SK-N-SH (cell line): ENCODE results near the gene KDM6B. TPM values are rescaled to one million over a fixed set of nuclear protein-coding genes. Genes with fewer than 3 reads are reported as not detected.

ENCODE experiments used
- CTCF ChIA-PET: fragments of 300-600, 350-600 bp; formaldehyde crosslinking; extraction: SDS; loops from one replicate; lab custom pipeline; 2021; lab: Yijun Ruan, JAX
- POLR2A ChIA-PET: fragments of 350-600 bp; sonication (Branson Sonifier 250); formaldehyde crosslinking; extraction: SDS; loops from one replicate; lab custom pipeline; 2020; ENCODE audit warnings: antibody characterized with exemption, inconsistent platforms; lab: Yijun Ruan, JAX
- DNase-seq: peaks from one replicate; pipeline ENCODE4 v3.0.0; 2012
- H2AFZ ChIP-seq: fragments of 200-600 bp; sonication (generic); 2 replicates; pipeline ENCODE4 v1.8.1; 2016; ENCODE audit warnings: antibody characterized with exemption, mild to moderate bottlenecking, low read depth
- H3F3A ChIP-seq: fragments of 200-600 bp; sonication (generic); replicated peaks from 2 replicates; pipeline ENCODE3; 2016; ENCODE audit warnings: antibody characterized with exemption, mild to moderate bottlenecking; ENCODE audit not compliant: insufficient read depth
- H3K27ac ChIP-seq, 2 experiments: fragments of 200-500 bp in 1 of 2; fragments of 200-600 bp in 1 of 2; sonication (Bioruptor generic) in 1 of 2; sonication (generic), shearing (Covaris generic) in 1 of 2; 2 replicates each; pipeline versions ENCODE4 v1.5.1 to v1.6.1; 2014 to 2016; ENCODE audit warnings: low read depth in 2 of 2, inconsistent platforms in 1 of 2, low read length in 1 of 2, mild to moderate bottlenecking in 1 of 2, mixed read lengths in 1 of 2
- H3K27me3 ChIP-seq: fragments of 200-600 bp; sonication (generic), shearing (Covaris generic); 2 replicates; pipeline ENCODE4 v1.6.1; 2016; ENCODE audit warnings: mixed run types; ENCODE audit not compliant: insufficient read depth
- H3K36me3 ChIP-seq, 2 experiments: fragments of 200-500 bp in 1 of 2; fragments of 200-600 bp in 1 of 2; sonication (Bioruptor generic) in 1 of 2; sonication (generic) in 1 of 2; replicated peaks in 1 of 2; 2 replicates each; pipeline versions ENCODE3 to v1.5.1; 2014 to 2016; ENCODE audit warnings: low read length in 1 of 2, mild to moderate bottlenecking in 1 of 2; ENCODE audit not compliant: insufficient read depth in 2 of 2, control insufficient read depth in 1 of 2
- H3K4me1 ChIP-seq, 2 experiments: fragments of 200-500 bp in 1 of 2; fragments of 200-600 bp in 1 of 2; sonication (Bioruptor generic) in 1 of 2; sonication (generic), shearing (Covaris generic) in 1 of 2; 2 replicates each; pipeline versions ENCODE4 v1.5.1 to v1.6.1; 2014 to 2016; ENCODE audit warnings: low read depth in 1 of 2, low read length in 1 of 2, mixed run types in 1 of 2; ENCODE audit not compliant: insufficient read depth in 2 of 2, control insufficient read depth in 1 of 2
- H3K4me2 ChIP-seq: fragments of 200-600 bp; sonication (generic), shearing (Covaris generic); 2 replicates; pipeline ENCODE4 v1.6.1; 2017; ENCODE audit warnings: mixed run types
- H3K4me3 ChIP-seq, 2 experiments: fragments of 200-500 bp in 1 of 2; fragments of 200-600 bp in 1 of 2; sonication (Bioruptor generic) in 1 of 2; sonication (generic), shearing (Covaris generic) in 1 of 2; 2 replicates each; pipeline versions ENCODE4 v1.5.1 to v1.8.1; 2014 to 2016; ENCODE audit warnings: low read depth in 2 of 2, inconsistent platforms in 1 of 2, low read length in 1 of 2, mild to moderate bottlenecking in 1 of 2, mixed read lengths in 1 of 2, moderate library complexity in 1 of 2
- H3K79me2 ChIP-seq: fragments of 200-600 bp; sonication (generic); 2 replicates; pipeline ENCODE4 v1.8.1; 2017; ENCODE audit warnings: mild to moderate bottlenecking; ENCODE audit not compliant: insufficient read depth
- H3K9ac ChIP-seq: fragments of 200-600 bp; sonication (generic); 2 replicates; pipeline ENCODE4 v1.6.1; 2017; ENCODE audit warnings: mixed run types
- H3K9me2 ChIP-seq: fragments of 200-600 bp; sonication (generic); 2 replicates; pipeline ENCODE4 v1.6.1; 2017; ENCODE audit warnings: mixed run types
- H3K9me3 ChIP-seq: fragments of 200-600 bp; sonication (generic); 2 replicates; pipeline ENCODE4 v1.6.1; 2017; ENCODE audit warnings: mixed run types, mild to moderate bottlenecking, moderate library complexity
- H4K20me1 ChIP-seq: fragments of 200-600 bp; sonication (generic); 2 replicates; pipeline ENCODE4 v1.6.1; 2017; ENCODE audit warnings: mild to moderate bottlenecking, mixed run types; ENCODE audit not compliant: insufficient read depth
- EP300 ChIP-seq, 2 experiments: IDR thresholded peaks; 2 replicates each; pipeline versions ENCODE4 v1.4.0 to v1.6.1; 2012; ENCODE audit warnings: borderline replicate concordance in 1 of 2, low read depth in 1 of 2, low read length in 1 of 2
- EZH2phosphoT487 ChIP-seq: fragments of 200-600 bp; sonication (generic); IDR thresholded peaks from 2 replicates; pipeline ENCODE4 v1.6.1; 2017; ENCODE audit warnings: low read depth, mixed run types, mild to moderate bottlenecking, antibody characterized with exemption, moderate library complexity, borderline replicate concordance
- FOXJ3 ChIP-seq: sonication (generic); formaldehyde crosslinking; IDR thresholded peaks from 2 replicates; pipeline ENCODE4 v1.5.1; 2020; ENCODE audit warnings: mild to moderate bottlenecking, missing genetic modification reagents
- GABPA ChIP-seq: IDR thresholded peaks from 2 replicates; pipeline ENCODE4 v1.4.0; 2012; ENCODE audit warnings: low read depth, mild to moderate bottlenecking
- MEF2A ChIP-seq: IDR thresholded peaks from 2 replicates; pipeline ENCODE4 v1.4.0; 2012; ENCODE audit warnings: low read depth, borderline replicate concordance
- NRF1 ChIP-seq: IDR thresholded peaks from 2 replicates; pipeline ENCODE4 v1.6.1; 2012; ENCODE audit warnings: low read depth, mild to moderate bottlenecking, low read length
- POLR2AphosphoS5 ChIP-seq: IDR thresholded peaks from 2 replicates; pipeline ENCODE4 v1.6.1; 2012; ENCODE audit warnings: low read depth, low read length
- RAD21 ChIP-seq: IDR thresholded peaks from 2 replicates; pipeline ENCODE4 v1.6.1; 2012; ENCODE audit warnings: mild to moderate bottlenecking, low read length
- RXRA ChIP-seq: IDR thresholded peaks from 2 replicates; pipeline ENCODE4 v1.4.0; 2012; ENCODE audit warnings: low read depth, mild to moderate bottlenecking, borderline replicate concordance
- TCF12 ChIP-seq: IDR thresholded peaks from 2 replicates; pipeline ENCODE4 v1.4.0; 2012
- WGBS: methylation state at CpG from one replicate; pipeline ENCODE4 v1.1.6; 2017; ENCODE audit warnings: low lambda C conversion rate; 5-methylcytosine and 5-hydroxymethylcytosine counted together
- polyA plus RNA-seq, 3 experiments: library from polyadenylated mRNA; depleted of rRNA; stranded (reverse); fragments of >200 nt; gene quantifications; 2 replicates each; pipeline ENCODE4 v1.2.3, GENCODE V29; 2012

The KDM6B gene
- polyA plus RNA-seq, 1 of the 3 experiments (the other 2 are of a cell fraction): 2.6 TPM

- Histone ChIP-seq H3K4me3 (no peak overlapping the region), H3K27me3 (no peaks in the 10 kb centered on the region), H3K4me2 (no peak overlapping the region), H3K36me3 (no peaks in the 10 kb centered on the region), H3K9ac (no peak overlapping the region), H4K20me1 (no peaks in the 10 kb centered on the region), H3K79me2 (no peaks in the 10 kb centered on the region), H3K27ac (no peak overlapping the region), H3K9me3 (no peaks in the 10 kb centered on the region), H3K4me1 (peaks cover 0 to 14% of the 10 kb centered on the region in 2 experiments; a peak in 1 of 4 replicates)
- CTCF ChIA-PET: interaction anchor here (1.0 to 7.2 kb wide), 21 partner anchors 11 to 259 kb away, joined by 3 to 79 read pairs (median 6); partner anchors contain the start of genes KDM6B and RNF227
- POLR2A ChIA-PET: interaction anchor here (0.6 kb wide), 1 partner anchor 35 kb away, joined by 3 read pairs; no protein-coding TSS in a partner anchor
- 20% methylated on average over 9 of the region's 14 CpGs for WGBS
- TF ChIP-seq NRF1: no peak
- TF ChIP-seq EZH2phosphoT487: no peak
- TF ChIP-seq GABPA: no peak
- TF ChIP-seq, all 33 proteins: peak for 0
- DNase-seq: no peak
- H2AFZ ChIP-seq: no peak overlapping the region
- no peaks in the 10 kb centered on the region for H3K9me2 ChIP-seq
- H3F3A ChIP-seq: peaks cover 8% of the 10 kb centered on the region
These were observed 11.9 kb upstream of the KDM6B start for GRCh38 chr17:7822126-7822525.

GRCh38 chr17:7823581-7824001 lies 10.4 kb upstream of the KDM6B start:
- Histone ChIP-seq H4K20me1 (no peaks in the 10 kb centered on the region), H3K27ac (no peak overlapping the region), H3K27me3 (no peaks in the 10 kb centered on the region), H3K9me3 (no peaks in the 10 kb centered on the region), H3F3A (peaks cover 10% of the 10 kb centered on the region), H3K9ac (no peak overlapping the region)
- 90% methylated on average over 20 of the region's 20 CpGs for WGBS
- CTCF ChIA-PET: interaction anchor here (0.7 to 7.2 kb wide), 18 partner anchors 9 to 161 kb away, joined by 3 to 79 read pairs (median 4); partner anchors contain the start of genes KDM6B, NAA38 and RNF227
- TF ChIP-seq NRF1: no peak
- no peak for TF ChIP-seq RXRA
- TF ChIP-seq POLR2AphosphoS5: no peak
- TF ChIP-seq FOXJ3 (CRISPR knock-in tag): no peak
- TF ChIP-seq TCF12: no peak
- no peak for TF ChIP-seq MEF2A
- no peak for TF ChIP-seq RAD21
- no peak for TF ChIP-seq EP300 (IDR thresholded peaks at IDR 0.05; ENCODE audit: borderline replicate concordance in 1 of 2, low read depth in 1 of 2, low read length in 1 of 2)
- TF ChIP-seq, all 33 proteins: peak for 0
- Histone ChIP-seq H3K4me3 (no peak overlapping the region), H3K4me2 (no peak overlapping the region), H3K4me1 (peaks cover 0 to 12% of the 10 kb centered on the region in 2 experiments; a peak in 1 of 4 replicates), H3K79me2 (no peaks in the 10 kb centered on the region), H2AFZ (no peak overlapping the region), H3K9me2 (no peaks in the 10 kb centered on the region), H3K36me3 (no peaks in the 10 kb centered on the region)
- POLR2A ChIA-PET: interaction anchor here (0.6 kb wide), 1 partner anchor 23 kb away, joined by 3 read pairs; no protein-coding TSS in a partner anchor
- DNase-seq: no peak
